ENCODE data around the gene USP48. TPM values are rescaled to one million over a fixed set of nuclear protein-coding genes. Genes with fewer than 3 reads are reported as not detected.

The USP48 gene
- total and polyA plus RNA-seq, 2 of the 13 experiments (the other 11 are each of a cell fraction or from before 2014, with no cell fraction given), result 30.4 to 30.7 TPM

DNA sequence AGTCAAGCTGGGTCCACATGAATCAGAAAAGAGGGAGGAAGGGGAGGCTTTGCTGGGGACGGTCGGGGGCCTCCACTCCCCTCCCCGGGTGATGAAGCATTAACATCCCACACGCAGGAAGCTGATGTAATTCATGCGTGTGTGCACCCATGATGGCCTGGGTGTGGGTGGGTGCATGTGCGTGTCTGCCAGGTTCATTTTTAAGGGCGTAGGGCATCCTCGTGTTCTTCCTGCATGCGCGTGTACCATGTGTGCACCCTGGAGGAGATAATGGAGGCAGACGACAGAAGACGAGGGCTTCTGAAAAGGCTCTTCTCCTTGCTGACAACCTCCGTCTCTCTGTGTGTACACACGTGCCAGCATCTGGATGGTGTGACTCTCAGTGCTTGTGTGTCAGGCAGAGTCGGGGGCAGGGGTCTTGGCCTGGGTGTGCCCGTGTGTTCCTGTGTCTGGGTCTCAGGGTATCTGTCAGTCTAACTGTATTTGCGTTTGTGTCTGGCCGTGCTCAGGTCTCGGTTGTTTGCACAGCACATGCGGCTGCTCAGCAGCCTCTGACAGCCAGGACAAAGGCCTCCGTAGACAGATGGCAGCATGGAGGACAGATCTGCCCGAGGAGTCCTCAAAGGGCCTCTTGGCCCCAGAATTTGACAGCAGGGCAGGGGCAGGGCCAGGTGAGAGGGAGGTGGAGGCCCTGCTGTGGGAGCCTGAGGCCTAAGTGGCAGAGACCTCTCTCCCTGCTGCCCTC lies 116.2 kb downstream of the USP48 start (continued):
- TF ChIP-seq, protein P1, sequence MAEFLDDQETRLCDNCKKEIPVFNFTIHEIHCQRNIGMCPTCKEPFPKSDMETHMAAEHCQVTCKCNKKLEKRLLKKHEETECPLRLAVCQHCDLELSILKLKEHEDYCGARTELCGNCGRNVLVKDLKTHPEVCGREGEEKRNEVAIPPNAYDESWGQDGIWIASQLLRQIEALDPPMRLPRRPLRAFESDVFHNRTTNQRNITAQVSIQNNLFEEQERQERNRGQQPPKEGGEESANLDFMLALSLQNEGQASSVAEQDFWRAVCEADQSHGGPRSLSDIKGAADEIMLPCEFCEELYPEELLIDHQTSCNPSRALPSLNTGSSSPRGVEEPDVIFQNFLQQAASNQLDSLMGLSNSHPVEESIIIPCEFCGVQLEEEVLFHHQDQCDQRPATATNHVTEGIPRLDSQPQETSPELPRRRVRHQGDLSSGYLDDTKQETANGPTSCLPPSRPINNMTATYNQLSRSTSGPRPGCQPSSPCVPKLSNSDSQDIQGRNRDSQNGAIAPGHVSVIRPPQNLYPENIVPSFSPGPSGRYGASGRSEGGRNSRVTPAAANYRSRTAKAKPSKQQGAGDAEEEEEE (CRISPR knock-in tag; IDR thresholded peaks at IDR 0.05; ENCODE audit: borderline replicate concordance), result no peak
- TF ChIP-seq CBX5 (CRISPR knock-in tag; IDR thresholded peaks at IDR 0.05; ENCODE audit: borderline replicate concordance) (no peak), GATAD2A (CRISPR knock-in tag; IDR thresholded peaks at IDR 0.05) (no peak), NCOA2 (CRISPR knock-in tag; IDR thresholded peaks at IDR 0.05) (0 out of 2 replicates have a peak, but pooled peaks have one; percentile 18), SUZ12 (IDR thresholded peaks at IDR 0.05; ENCODE audit: low read depth, low read length) (no peak), PRMT3 (CRISPR knock-in tag; IDR thresholded peaks at IDR 0.05; ENCODE audit: borderline replicate concordance, low read depth) (no peak), CCDC6 (CRISPR knock-in tag; IDR thresholded peaks at IDR 0.05) (no peak), NR1H2 (CRISPR knock-in tag; IDR thresholded peaks at IDR 0.05; ENCODE audit: borderline replicate concordance, low read depth) (no peak), SALL1 (CRISPR knock-in tag; IDR thresholded peaks at IDR 0.05) (peak; percentile 33; the same call in 1 of the 2 replicates), ZNF24 (IDR thresholded peaks at IDR 0.05) (no peak), ZNF557 (CRISPR knock-in tag; IDR thresholded peaks at IDR 0.05) (no peak), ZFX (CRISPR knock-in tag; IDR thresholded peaks at IDR 0.05; ENCODE audit: low read depth) (peak; percentile 50; the same call in 1 of the 2 replicates), ZNF629 (CRISPR knock-in tag; conservative IDR thresholded peaks at IDR 0.05) (no peak), ZNF136 (CRISPR knock-in tag; IDR thresholded peaks at IDR 0.05; ENCODE audit: low read depth) (no peak)
- TF ChIP-seq, protein P2, sequence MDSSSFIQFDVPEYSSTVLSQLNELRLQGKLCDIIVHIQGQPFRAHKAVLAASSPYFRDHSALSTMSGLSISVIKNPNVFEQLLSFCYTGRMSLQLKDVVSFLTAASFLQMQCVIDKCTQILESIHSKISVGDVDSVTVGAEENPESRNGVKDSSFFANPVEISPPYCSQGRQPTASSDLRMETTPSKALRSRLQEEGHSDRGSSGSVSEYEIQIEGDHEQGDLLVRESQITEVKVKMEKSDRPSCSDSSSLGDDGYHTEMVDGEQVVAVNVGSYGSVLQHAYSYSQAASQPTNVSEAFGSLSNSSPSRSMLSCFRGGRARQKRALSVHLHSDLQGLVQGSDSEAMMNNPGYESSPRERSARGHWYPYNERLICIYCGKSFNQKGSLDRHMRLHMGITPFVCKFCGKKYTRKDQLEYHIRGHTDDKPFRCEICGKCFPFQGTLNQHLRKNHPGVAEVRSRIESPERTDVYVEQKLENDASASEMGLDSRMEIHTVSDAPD (CRISPR knock-in tag; IDR thresholded peaks at IDR 0.05), result no peak
- TF ChIP-seq, protein P3, sequence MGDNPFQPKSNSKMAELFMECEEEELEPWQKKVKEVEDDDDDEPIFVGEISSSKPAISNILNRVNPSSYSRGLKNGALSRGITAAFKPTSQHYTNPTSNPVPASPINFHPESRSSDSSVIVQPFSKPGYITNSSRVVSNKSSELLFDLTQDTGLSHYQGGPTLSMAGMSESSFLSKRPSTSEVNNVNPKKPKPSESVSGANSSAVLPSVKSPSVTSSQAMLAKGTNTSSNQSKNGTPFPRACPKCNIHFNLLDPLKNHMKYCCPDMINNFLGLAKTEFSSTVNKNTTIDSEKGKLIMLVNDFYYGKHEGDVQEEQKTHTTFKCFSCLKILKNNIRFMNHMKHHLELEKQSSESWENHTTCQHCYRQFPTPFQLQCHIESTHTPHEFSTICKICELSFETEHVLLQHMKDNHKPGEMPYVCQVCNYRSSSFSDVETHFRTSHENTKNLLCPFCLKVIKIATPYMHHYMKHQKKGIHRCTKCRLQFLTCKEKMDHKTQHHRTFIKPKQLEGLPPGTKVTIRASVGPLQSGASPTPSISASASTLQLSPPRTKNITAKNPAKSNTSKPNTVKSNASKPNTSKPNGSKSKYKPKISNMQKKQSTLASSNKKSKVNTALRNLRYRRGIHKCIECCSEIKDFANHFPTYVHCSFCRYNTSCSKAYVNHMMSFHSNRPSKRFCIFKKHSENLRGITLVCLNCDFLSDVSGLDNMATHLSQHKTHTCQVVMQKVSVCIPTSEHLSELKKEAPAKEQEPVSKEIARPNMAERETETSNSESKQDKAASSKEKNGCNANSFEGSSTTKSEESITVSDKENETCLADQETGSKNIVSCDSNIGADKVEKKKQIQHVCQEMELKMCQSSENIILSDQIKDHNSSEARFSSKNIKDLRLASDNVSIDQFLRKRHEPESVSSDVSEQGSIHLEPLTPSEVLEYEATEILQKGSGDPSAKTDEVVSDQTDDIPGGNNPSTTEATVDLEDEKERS (CRISPR knock-in tag; IDR thresholded peaks at IDR 0.05), result no peak
- TF ChIP-seq, protein P4, sequence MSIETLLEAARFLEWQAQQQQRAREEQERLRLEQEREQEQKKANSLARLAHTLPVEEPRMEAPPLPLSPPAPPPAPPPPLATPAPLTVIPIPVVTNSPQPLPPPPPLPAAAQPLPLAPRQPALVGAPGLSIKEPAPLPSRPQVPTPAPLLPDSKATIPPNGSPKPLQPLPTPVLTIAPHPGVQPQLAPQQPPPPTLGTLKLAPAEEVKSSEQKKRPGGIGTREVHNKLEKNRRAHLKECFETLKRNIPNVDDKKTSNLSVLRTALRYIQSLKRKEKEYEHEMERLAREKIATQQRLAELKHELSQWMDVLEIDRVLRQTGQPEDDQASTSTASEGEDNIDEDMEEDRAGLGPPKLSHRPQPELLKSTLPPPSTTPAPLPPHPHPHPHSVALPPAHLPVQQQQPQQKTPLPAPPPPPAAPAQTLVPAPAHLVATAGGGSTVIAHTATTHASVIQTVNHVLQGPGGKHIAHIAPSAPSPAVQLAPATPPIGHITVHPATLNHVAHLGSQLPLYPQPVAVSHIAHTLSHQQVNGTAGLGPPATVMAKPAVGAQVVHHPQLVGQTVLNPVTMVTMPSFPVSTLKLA (IDR thresholded peaks at IDR 0.05), result peak; percentile 78
- TF ChIP-seq, protein P5, sequence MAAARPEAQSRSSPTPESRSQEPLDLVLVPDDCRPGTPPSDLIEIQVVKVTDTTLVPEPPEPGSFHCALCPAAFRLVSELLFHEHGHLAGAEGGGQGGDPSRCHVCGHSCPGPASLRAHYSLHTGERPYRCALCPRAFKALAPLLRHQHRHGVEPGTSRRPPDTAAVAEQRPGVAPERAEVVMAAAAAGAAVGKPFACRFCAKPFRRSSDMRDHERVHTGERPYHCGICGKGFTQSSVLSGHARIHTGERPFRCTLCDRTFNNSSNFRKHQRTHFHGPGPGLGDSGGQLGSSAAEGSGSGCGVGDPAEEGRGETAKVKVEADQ (CRISPR knock-in tag; IDR thresholded peaks at IDR 0.05; ENCODE audit: borderline replicate concordance), result no peak
- TF ChIP-seq, protein P6, sequence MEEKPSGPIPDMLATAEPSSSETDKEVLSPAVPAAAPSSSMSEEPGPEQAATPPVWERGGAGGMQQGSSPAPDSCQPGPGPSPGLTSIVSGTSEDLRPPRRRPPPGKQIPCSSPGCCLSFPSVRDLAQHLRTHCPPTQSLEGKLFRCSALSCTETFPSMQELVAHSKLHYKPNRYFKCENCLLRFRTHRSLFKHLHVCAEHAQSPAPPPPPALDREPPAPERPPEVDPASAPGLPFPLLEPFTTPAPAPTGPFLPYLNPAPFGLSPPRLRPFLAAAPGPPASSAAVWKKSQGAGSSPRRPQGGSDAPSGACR (CRISPR knock-in tag; IDR thresholded peaks at IDR 0.05), result no peak
